ENCODE data around the gene PHAF1.

The PHAF1 gene

GRCh38 chr16:67180166-67180565 lies 70.4 kb downstream of the PHAF1 start:
- DNase-seq (ENCODE audit: low spot score) = no peak

GRCh38 chr16:67181346-67181745 lies 71.6 kb downstream of the PHAF1 start:
- no peak for DNase-seq (ENCODE audit: low spot score)

DNA sequence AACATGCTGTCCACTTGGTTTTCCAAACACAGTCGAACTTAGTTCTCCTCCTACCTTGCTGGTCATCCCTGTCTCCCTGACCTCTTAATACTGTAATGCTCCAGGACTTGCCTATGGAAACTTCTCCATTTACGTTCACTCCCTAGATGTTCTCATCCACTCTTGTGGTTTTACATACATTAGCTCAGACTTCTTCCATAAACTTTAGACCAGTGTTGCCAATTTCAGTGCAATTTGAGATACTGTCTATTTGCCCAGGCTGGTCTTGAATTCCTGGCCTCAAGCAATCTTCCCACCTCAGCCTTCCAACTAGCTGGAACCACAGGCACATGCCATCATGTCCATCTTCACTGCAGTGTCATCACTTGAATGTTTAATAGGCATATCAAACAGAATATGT lies 72.5 kb downstream of the PHAF1 start:
- no peak for DNase-seq (ENCODE audit: low spot score)

- no peak for DNase-seq (ENCODE audit: low spot score)
Observed at GRCh38 chr16:67183284-67183626, 73.5 kb downstream of the PHAF1 start.

GRCh38 chr16:67183627-67184452 lies 74.1 kb downstream of the PHAF1 start, which contains the start of gene MATCAP1:
TSS of gene MATCAP1 (minus strand) at chr16:67183963. CDS start at chr16:67180610, 3,353 bp downstream.
- peak; percentile 99 for DNase-seq (ENCODE audit: low spot score)

DNA sequence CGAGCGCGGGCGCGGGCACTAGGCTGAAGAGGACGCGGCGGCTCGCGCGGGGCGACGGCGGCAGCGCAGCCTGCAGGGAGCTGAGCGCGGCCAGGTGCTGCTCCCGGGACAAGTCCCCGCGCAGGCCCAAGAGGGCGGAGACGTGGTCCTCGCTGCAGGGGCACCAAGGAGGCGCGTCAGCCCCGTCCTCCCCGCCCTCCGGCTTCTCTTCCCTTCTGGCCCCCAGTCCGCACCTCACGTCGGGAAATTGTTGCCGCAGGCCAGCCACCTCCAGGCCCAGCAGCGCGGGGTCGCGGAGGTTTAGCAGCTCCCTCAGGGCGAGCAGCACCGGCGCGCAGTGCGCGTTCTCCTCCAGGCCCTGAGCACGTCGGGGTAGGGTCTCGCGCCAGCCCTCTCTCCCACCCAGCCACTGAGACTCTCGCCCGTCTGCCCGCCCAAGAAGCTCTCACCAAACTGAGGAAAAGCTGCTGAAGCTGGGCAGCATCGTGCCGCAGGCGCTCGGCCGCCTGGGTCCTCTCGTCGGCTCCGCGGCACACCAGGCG lies 74.8 kb downstream of the PHAF1 start:
- DNase-seq (ENCODE audit: low spot score) = no peak

GRCh38 chr16:67184995-67185650 lies 75.4 kb downstream of the PHAF1 start:
- DNase-seq (ENCODE audit: low spot score) = peak; percentile 71

- no peak for DNase-seq (ENCODE audit: low spot score)
Observed at GRCh38 chr16:67185651-67186134, 76.0 kb downstream of the PHAF1 start.

DNA sequence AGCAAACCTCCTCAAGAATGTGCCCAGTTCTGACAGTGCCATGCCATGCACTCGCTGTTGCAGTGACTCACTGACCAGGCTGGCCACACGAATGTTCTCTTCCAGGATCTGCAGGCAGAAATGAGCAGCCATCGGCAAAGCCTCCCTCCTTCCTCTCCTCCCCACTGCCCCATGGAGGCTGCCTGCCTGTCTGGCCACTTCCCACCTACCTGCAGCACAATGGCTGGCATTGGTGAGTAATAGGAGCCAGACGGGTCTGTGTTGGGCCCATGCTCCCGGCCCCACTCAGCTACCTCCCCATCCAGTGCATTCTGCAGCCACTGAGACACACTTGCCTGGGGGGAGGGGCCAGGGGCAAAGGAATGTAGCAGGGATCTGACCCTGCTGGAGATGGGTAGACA lies 76.8 kb downstream of the PHAF1 start:
- no peak for DNase-seq (ENCODE audit: low spot score)

- DNase-seq (ENCODE audit: low spot score) = no peak
Observed at GRCh38 chr16:67187175-67187890, 77.6 kb downstream of the PHAF1 start.

DNA sequence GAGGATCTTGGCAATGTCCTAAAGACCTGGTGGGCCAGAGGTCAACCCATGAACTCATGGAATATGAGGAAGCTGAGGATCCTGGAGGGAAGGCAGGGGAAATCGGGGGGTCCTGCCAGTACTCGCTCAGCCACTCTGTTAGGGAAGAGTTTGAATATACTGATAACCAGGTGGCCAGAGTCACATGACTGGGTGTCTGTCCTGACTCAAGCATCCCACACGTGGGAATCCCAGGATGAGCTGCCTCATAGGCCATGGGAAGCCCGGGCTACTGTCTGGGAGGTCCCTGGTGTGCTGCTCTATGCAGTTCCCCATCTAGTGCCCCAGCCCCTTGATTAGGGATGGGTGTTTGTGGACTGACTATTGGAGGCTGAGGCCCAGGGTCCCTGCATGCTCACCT lies 78.6 kb downstream of the PHAF1 start:
- DNase-seq (ENCODE audit: low spot score) = no peak

GRCh38 chr16:67188798-67189197 lies 79.1 kb downstream of the PHAF1 start:
- no peak for DNase-seq (ENCODE audit: low spot score)

DNA sequence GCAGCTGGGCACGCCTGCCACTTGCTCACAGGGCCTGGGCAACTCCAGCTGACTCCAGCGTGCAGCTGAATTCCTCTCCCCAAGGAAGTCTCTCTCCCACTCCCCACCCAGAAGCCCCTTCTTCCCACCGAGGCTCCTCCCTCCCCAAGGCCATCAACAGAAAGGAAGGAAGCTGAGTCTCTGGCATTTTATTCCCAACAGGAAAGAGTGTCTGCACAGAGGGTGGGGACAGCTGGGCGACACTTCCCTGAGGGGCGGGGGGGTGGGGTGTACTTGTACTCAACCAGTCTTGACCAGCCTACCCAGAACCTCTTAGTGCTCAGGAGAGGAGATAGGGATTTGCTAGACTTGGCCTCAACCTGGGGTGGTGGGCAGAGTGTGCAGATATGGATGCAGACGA lies 80.3 kb downstream of the PHAF1 start, which contains the start of gene EXOC3L1:
Gene EXOC3L1 (minus strand): TSS at position 96 of the 400 bp plus-strand sequence. CDS start 460 bp downstream, outside the sequence.
- no peak for DNase-seq (ENCODE audit: low spot score)

DNA sequence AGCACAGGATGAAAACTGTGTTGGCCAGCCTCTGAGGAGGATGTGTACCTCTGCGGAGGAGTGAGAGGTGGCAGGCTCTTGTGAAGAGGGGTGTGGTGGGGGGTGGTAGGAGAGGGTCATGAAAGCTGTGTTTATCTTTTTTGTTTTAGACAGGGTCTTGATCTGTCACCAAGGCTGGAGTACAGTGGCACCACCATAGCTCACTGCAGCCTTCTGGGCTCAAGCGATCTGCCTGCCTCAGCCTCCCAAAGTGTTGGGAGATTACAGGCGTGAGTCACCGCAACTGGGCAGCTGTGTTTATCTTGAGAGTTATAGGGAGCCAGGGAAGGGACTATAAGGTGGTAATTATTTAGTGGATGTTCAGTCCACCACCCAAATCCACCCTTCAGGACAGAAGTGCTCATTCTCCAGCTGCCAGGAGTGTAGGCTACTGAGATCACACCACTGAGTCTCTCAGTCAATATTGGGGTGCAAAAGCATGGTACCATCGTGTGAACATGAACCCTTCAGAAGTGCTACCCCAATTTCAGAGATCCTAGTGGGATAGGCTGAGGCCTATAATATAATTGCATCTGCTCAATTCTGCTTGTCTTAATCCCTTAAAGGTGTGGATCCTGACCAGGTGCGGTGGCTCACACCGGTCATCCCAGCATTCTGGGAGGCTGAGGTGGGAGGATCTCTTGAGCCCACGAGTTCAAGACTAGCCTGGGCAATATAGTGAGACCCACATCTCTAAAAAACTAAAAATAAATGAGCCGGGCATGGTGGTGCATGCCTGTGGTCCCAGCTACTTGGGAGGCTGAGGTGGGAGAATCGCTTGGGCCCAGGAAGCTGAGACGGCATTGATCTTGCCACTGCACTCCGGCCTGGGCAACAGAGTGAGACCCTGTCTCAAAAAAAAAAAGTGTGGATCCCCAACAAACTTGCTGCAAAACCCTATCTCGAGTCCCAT lies 81.0 kb downstream of the PHAF1 start:
- no peak for DNase-seq (ENCODE audit: low spot score)

DNA sequence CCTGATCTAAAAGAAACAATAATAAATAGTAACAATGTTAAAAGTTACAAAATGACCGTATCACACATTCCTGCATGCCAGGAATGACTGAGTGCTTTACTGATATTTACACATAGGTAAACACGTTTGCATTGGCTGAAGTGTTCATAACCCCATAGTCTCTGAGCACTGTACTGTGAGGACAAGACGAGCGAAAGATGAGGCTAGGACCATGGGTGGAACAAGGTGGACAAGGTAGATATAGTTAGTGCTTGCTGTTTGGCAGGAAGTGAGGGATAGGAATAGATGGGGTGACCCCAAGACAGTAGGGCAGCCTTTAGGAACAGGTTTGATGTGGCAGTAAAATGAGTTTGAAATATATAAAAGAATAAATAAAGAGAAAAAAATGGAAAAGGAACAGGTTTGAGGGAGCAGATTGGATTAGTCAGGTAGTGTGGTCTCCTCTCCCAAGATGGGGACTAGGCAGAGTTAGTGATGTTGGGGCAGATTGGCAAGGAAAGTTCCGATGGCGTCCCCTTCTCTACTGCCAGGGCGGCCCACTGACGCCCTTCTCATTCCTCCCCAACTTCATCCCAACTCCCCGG lies 81.8 kb downstream of the PHAF1 start:
- DNase-seq (ENCODE audit: low spot score) = no peak

GRCh38 chr16:67191995-67192681 lies 82.4 kb downstream of the PHAF1 start, which contains the start of gene E2F4:
TSS of gene E2F4 (plus strand) at chr16:67192155. CDS start at chr16:67192228, 73 bp downstream.
- peak; percentile 87 for DNase-seq (ENCODE audit: low spot score)

GRCh38 chr16:67192781-67193361 lies 83.1 kb downstream of the PHAF1 start:
- DNase-seq (ENCODE audit: low spot score) = no peak

DNA sequence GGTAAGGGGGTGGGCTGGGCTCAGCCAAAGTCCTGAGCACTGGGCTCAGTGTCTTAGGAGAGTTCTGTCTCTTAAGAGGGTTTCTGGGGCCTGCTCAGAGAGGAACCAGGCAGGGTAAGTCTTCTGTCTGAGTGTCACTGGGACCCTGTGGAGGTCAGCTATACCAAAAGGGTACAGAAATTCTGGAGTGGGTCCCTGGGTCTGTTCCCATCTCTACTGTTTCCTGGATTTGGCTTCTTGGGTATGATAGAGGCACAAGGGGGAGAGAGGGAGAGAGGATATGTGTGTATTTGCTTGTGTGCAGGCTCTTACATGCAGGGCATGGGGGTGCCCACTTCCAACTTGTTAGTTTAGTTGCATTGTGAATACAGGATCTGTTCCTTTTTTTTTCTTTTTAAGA lies 83.8 kb downstream of the PHAF1 start:
- DNase-seq (ENCODE audit: low spot score) = no peak

DNA sequence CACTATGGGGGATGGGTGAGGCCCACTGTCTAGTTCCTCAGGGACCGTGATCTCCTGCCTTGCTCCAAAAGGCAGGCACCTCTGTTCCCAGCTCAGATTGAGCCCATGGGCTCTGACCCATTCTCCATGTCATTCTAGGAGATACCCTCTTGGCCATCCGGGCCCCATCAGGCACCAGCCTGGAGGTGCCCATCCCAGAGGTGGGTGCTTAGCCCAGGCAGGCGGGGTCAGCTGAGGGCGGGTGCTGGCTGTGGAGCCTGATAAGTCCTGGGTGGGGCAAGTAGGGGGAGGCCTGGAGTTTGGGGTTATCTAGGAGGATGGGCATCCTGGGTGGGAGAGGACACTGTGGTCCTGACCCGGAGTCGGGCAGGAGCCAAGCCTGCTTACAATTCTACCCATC lies 84.5 kb downstream of the PHAF1 start:
- DNase-seq (ENCODE audit: low spot score) = no peak

DNA sequence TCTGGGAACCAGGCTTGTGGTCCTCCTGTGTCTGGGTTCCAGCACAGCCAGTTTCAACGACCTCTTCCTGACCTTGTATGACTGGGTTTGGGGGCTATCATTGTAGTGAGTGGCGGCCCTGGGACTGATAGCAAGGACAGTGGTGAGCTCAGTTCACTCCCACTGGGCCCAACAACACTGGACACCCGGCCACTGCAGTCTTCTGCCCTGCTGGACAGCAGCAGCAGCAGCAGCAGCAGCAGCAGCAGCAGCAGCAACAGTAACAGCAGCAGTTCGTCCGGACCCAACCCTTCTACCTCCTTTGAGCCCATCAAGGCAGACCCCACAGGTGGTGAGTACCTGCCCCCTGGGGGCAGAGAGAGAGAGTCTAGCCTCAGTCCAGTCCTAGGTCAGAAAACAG lies 85.9 kb downstream of the PHAF1 start:
- no peak for DNase-seq (ENCODE audit: low spot score)

Measured in SW480 (cell line).